Measurements from ENCODE around the gene OGFOD1. TPM values are rescaled to one million over a fixed set of nuclear protein-coding genes. Genes with fewer than 3 reads are reported as not detected.

OGFOD1 gene
- total and polyA plus RNA-seq, 9 donors: 8.1 to 45.2 (median 28.9) TPM

DNA sequence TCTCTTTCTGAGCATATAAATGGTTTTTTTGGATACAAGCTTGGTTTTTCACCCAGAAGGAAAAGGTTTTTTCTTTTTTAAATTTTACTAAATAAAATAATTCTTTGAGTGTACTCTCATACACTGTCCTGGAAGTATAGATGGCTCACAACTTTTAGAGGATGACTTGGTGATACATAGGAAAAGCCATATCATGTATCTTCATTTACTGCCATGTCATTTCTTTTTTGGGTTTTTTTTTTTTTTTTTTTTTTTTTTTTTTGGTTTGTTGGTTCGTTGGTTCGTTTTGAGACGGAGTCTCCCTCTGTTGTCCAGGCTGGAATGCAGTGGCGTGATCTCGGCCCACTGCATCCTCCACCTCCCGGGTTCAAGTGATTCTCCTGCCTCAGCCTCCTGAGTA lies 11.8 kb downstream of the OGFOD1 start:
- intact Hi-C loops (cut with DNase I): no loop called here
- WGBS, 3 donors: 91 to 99% (median 98%) methylated on average over 6 of the region's 6 CpGs
- no peak overlapping the region for H3K27ac ChIP-seq
- TF ChIP-seq EP300 (IDR thresholded peaks at IDR 0.05): no peak
- no peak for TF ChIP-seq POLR2A (IDR thresholded peaks at IDR 0.05)
- TF ChIP-seq, protein P1, sequence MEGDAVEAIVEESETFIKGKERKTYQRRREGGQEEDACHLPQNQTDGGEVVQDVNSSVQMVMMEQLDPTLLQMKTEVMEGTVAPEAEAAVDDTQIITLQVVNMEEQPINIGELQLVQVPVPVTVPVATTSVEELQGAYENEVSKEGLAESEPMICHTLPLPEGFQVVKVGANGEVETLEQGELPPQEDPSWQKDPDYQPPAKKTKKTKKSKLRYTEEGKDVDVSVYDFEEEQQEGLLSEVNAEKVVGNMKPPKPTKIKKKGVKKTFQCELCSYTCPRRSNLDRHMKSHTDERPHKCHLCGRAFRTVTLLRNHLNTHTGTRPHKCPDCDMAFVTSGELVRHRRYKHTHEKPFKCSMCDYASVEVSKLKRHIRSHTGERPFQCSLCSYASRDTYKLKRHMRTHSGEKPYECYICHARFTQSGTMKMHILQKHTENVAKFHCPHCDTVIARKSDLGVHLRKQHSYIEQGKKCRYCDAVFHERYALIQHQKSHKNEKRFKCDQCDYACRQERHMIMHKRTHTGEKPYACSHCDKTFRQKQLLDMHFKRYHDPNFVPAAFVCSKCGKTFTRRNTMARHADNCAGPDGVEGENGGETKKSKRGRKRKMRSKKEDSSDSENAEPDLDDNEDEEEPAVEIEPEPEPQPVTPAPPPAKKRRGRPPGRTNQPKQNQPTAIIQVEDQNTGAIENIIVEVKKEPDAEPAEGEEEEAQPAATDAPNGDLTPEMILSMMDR (IDR thresholded peaks at IDR 0.05): no peak
- H3K9me3 ChIP-seq: no peaks in the 10 kb centered on the region
- H3K4me3 ChIP-seq: no peak overlapping the region
- H3K36me3 ChIP-seq: peaks cover 4% of the 10 kb centered on the region
- no peaks in the 10 kb centered on the region for H3K4me1 ChIP-seq (ENCODE audit: insufficient read depth)
- H3K27me3 ChIP-seq: no peaks in the 10 kb centered on the region
- DNase-seq: no peak

DNA sequence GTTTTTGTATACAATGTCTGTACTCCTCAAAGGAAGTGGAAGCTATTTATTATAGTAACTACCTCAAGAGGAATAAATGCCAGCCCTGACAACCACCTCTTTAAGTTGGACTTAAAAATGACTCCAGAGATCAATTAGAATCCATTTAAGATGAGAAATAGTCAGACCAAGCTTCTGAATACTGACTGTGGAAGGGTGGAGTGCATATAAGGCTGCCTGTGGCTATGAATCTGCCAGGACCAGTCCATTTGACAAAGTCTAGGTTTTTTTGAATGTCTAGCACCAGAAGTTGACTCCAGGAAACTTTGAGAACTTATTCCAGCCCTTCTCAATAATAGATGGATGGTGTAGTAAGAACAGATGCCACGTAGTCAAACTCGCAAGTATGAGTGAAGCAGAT lies 15.0 kb downstream of the OGFOD1 start:
- H3K4me3 ChIP-seq: no peak overlapping the region
- no peaks in the 10 kb centered on the region for H3K9me3 ChIP-seq
- H3K27me3 ChIP-seq: no peaks in the 10 kb centered on the region
- no peak for TF ChIP-seq POLR2A (IDR thresholded peaks at IDR 0.05)
- no peak for TF ChIP-seq EP300 (IDR thresholded peaks at IDR 0.05)
- TF ChIP-seq, protein P1 (IDR thresholded peaks at IDR 0.05): no peak
- H3K36me3 ChIP-seq: peaks cover 4% of the 10 kb centered on the region
- no peaks in the 10 kb centered on the region for H3K4me1 ChIP-seq (ENCODE audit: insufficient read depth)
- 94 to 97% (median 95%) methylated on average over 2 of the region's 2 CpGs for WGBS, 3 donors
- DNase-seq: no peak
- H3K27ac ChIP-seq: no peak overlapping the region
- intact Hi-C loops (cut with DNase I): no loop called here

DNA sequence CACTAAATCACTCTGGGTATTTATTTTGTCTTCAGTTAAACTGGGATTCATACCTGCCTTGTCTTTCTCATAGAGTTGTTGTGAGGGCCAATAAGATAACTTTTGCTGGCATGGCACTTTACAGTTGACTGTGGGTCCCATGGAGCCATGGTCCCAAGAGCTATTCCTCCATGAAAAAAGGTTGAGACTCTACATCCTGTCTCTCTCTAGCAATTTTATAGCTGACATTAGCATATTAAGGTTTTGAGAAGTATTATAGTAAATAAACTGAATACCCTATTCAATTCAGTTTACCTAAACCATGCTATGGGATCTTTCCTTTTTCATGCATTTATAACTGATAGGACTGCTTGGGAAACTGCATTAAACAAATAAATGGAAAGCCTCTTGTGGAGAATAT lies 17.4 kb downstream of the OGFOD1 start:
- H3K27ac ChIP-seq: no peak overlapping the region
- no peaks in the 10 kb centered on the region for H3K9me3 ChIP-seq
- H3K4me3 ChIP-seq: no peak overlapping the region
- no peaks in the 10 kb centered on the region for H3K36me3 ChIP-seq
- no peaks in the 10 kb centered on the region for H3K4me1 ChIP-seq (ENCODE audit: insufficient read depth)
- DNase-seq: no peak
- no peaks in the 10 kb centered on the region for H3K27me3 ChIP-seq
- intact Hi-C loops (cut with DNase I): no loop called here
- TF ChIP-seq, protein P1 (IDR thresholded peaks at IDR 0.05): no peak
- no peak for TF ChIP-seq EP300 (IDR thresholded peaks at IDR 0.05)
- TF ChIP-seq POLR2A (IDR thresholded peaks at IDR 0.05): no peak

DNA sequence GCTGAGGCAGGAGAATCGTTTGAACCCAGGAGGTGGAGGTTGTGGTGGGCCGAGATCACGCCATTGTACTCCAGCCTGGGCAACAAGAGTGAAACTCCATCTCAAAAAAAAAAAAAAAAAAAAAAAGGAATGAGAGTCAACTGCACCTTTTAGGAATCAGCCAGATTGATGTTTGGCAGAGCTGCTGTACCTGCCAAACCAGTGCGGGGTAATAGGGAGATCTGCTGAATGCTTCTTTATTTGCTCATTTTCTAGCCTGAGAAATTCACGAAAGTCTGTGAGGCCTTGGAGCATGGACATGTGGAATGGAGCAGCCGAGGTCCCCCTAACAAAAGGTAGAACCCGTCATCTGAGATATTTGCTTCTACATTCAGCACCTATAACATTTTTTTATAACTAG lies 18.4 kb downstream of the OGFOD1 start:
- WGBS, 3 donors: 93 to 95% (median 94%) methylated on average over 7 of the region's 7 CpGs
- no peak for TF ChIP-seq EP300 (IDR thresholded peaks at IDR 0.05)
- TF ChIP-seq, protein P1 (IDR thresholded peaks at IDR 0.05): no peak
- TF ChIP-seq POLR2A (IDR thresholded peaks at IDR 0.05): no peak
- intact Hi-C loops (cut with DNase I): no loop called here
- Histone ChIP-seq H3K4me1 (ENCODE audit: insufficient read depth) (no peaks in the 10 kb centered on the region), H3K27ac (no peak overlapping the region), H3K36me3 (no peaks in the 10 kb centered on the region), H3K9me3 (no peaks in the 10 kb centered on the region), H3K27me3 (no peaks in the 10 kb centered on the region), H3K4me3 (no peak overlapping the region)
- no peak for DNase-seq

DNA sequence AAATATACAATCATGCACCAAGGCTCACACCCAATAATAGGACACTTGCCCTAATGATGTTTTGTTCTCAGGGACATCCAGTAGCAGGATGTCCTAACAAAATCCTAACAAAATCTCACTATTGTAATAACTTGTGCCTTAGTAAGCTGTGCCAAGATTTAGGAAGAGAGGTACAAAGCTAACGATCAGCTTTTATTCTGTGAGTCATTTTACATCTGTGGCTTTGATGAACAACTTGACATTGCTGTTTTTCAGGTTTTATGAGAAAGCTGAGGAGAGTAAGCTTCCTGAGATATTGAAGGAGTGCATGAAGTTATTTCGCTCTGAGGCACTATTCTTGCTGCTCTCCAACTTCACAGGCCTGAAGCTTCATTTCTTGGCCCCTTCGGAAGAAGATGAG lies 18.9 kb downstream of the OGFOD1 start:
- no peaks in the 10 kb centered on the region for H3K4me1 ChIP-seq (ENCODE audit: insufficient read depth)
- no peaks in the 10 kb centered on the region for H3K9me3 ChIP-seq
- H3K27me3 ChIP-seq: no peaks in the 10 kb centered on the region
- intact Hi-C loops (cut with DNase I): no loop called here
- WGBS, 3 donors: 81 to 86% (median 85%) methylated on average over 3 of the region's 3 CpGs
- H3K27ac ChIP-seq: no peak overlapping the region
- DNase-seq: no peak
- H3K4me3 ChIP-seq: no peak overlapping the region
- no peak for TF ChIP-seq EP300 (IDR thresholded peaks at IDR 0.05)
- TF ChIP-seq, protein P1 (IDR thresholded peaks at IDR 0.05): no peak
- no peak for TF ChIP-seq POLR2A (IDR thresholded peaks at IDR 0.05)
- H3K36me3 ChIP-seq: no peaks in the 10 kb centered on the region

All from ovary (tissue), 9 donors.